ENCODE data around the gene ELOB. TPM values are rescaled to one million over a fixed set of nuclear protein-coding genes. Genes with fewer than 3 reads are reported as not detected.

Gene ELOB
- total RNA-seq, 2 donors from 2014 or later = 264 to 272 TPM

DNA sequence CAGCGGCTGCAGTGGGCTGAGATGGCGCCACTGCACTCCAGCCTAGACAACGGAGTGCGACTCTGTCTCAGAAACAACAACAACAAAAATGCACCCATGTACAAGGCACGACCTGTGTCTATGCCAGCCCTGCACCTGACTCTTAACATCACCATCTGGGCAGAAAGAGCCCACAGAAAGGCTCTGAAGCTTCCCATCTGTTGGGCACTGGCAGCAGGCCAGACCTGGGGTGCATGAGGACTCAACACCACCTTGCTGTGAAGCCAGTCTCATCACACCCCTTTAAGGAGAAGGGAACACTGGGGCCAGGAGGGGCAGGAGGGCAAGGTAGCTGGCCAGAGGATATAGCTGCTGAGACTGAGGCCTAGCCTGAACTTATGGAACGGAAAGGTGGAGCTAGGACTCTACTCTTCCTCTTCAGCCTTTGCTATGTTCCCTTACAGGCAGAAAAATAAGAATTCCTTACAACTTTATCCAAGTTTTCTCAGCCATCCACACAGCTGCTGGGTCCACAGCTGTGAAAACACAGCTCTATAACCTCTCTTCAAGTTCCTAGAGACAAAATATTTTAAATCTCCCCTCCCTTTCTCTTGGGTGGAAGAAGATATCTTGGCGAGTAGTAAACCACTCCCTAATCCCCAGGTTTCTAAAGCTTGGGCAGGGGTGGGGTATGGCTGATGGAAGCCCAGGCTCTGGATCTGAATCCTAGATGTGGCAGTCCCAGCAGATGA lies 2.8 kb downstream of the ELOB start:
- no peak overlapping the region for H3K27ac Mint-ChIP-seq
- no peaks in the 10 kb centered on the region for H3K27me3 Mint-ChIP-seq (ENCODE audit: insufficient read depth)
- TF ChIP-seq, protein P1, sequence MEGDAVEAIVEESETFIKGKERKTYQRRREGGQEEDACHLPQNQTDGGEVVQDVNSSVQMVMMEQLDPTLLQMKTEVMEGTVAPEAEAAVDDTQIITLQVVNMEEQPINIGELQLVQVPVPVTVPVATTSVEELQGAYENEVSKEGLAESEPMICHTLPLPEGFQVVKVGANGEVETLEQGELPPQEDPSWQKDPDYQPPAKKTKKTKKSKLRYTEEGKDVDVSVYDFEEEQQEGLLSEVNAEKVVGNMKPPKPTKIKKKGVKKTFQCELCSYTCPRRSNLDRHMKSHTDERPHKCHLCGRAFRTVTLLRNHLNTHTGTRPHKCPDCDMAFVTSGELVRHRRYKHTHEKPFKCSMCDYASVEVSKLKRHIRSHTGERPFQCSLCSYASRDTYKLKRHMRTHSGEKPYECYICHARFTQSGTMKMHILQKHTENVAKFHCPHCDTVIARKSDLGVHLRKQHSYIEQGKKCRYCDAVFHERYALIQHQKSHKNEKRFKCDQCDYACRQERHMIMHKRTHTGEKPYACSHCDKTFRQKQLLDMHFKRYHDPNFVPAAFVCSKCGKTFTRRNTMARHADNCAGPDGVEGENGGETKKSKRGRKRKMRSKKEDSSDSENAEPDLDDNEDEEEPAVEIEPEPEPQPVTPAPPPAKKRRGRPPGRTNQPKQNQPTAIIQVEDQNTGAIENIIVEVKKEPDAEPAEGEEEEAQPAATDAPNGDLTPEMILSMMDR (conservative IDR thresholded peaks at IDR 0.05) = no peak
- Histone ChIP-seq H3K9ac (ENCODE audit: extremely low read depth, low read length, poor library complexity, severe bottlenecking) (no peak overlapping the region), H3K27me3 (ENCODE audit: control insufficient read depth, insufficient read depth, low read length, poor library complexity, severe bottlenecking) (no peaks in the 10 kb centered on the region), H3K27ac (ENCODE audit: low read depth, low read length) (no peak overlapping the region), H3K4me3 (ENCODE audit: low read length) (no peak overlapping the region), H3K9me3 (ENCODE audit: control insufficient read depth, low read length) (no peaks in the 10 kb centered on the region), H3K4me1 (ENCODE audit: control insufficient read depth, insufficient read depth, low read length) (no peaks in the 10 kb centered on the region), H3K36me3 (ENCODE audit: control insufficient read depth, insufficient read depth, low read length) (peaks cover 56% of the 10 kb centered on the region)
- no peaks in the 10 kb centered on the region for H3K9me3 Mint-ChIP-seq
- H3K4me1 Mint-ChIP-seq = peaks cover 10% of the 10 kb centered on the region
- H3K4me3 Mint-ChIP-seq = no peak overlapping the region
- 80 to 95% methylated on average over 3 to 7 of the region's 7 CpGs for WGBS, 2 experiments (ENCODE audit: insufficient coverage in 1 of 2, insufficient read length in 1 of 2)
- peaks cover 54% of the 10 kb centered on the region for H3K36me3 Mint-ChIP-seq (ENCODE audit: low read depth)
- no peak for DNase-seq

DNA sequence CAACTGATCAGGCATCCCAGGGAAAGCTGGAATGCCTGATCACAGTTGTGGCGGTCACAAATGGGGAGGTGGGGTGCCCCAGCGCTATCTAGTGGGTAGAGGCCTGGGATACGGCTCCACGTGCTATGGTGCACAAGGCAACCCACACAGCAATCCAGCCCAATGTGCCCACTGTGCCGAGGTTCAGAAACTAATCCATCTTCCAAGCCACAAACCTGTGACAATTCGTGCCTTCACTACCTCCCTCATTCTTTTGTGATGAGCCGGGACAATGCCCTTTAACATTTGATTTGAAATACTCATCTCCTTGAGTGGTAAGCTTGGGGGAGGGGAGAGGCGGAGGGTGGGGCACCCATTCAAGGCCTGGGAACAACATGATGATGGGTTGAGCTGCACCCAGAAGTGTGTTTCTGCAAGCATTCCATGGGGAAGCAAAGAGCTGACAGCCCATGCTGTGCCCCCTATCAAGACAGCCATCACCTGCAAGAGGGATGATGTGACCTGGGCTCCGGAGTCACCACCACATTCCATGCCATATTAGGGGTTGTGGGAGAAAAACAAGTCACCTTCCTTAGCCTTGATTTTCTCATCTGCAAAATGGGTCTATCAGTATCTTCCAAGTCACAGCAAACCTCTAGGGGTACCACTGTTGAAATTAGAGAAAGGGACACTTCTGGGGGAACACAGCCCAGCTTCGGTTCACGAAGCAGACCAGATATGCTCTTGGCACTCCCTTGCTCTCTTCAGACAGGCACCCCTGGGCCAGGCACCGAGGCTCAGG lies 3.7 kb downstream of the ELOB start:
- H3K4me1 Mint-ChIP-seq = peaks cover 6% of the 10 kb centered on the region
- no peak for DNase-seq
- WGBS, 2 experiments (ENCODE audit: insufficient coverage in 1 of 2, insufficient read length in 1 of 2) = 84 to 91% methylated on average over 11 of the region's 12 CpGs
- no peak overlapping the region for H3K9ac ChIP-seq (ENCODE audit: extremely low read depth, low read length, poor library complexity, severe bottlenecking)
- peak overlapping the region; percentile 79 for H3K27ac Mint-ChIP-seq
- no peak overlapping the region for H3K4me3 ChIP-seq (ENCODE audit: low read length)
- H3K4me3 Mint-ChIP-seq = no peak overlapping the region
- H3K27me3 Mint-ChIP-seq (ENCODE audit: insufficient read depth) = no peaks in the 10 kb centered on the region
- H3K36me3 ChIP-seq (ENCODE audit: control insufficient read depth, insufficient read depth, low read length) = peaks cover 65% of the 10 kb centered on the region
- no peaks in the 10 kb centered on the region for H3K27me3 ChIP-seq (ENCODE audit: control insufficient read depth, insufficient read depth, low read length, poor library complexity, severe bottlenecking)
- TF ChIP-seq, protein P1 (conservative IDR thresholded peaks at IDR 0.05) = no peak
- no peaks in the 10 kb centered on the region for H3K4me1 ChIP-seq (ENCODE audit: control insufficient read depth, insufficient read depth, low read length)
- H3K36me3 Mint-ChIP-seq (ENCODE audit: low read depth) = peaks cover 60% of the 10 kb centered on the region
- H3K9me3 ChIP-seq (ENCODE audit: control insufficient read depth, low read length) = no peaks in the 10 kb centered on the region
- peak overlapping the region; percentile 16 for H3K27ac ChIP-seq (ENCODE audit: low read depth, low read length)
- no peaks in the 10 kb centered on the region for H3K9me3 Mint-ChIP-seq

DNA sequence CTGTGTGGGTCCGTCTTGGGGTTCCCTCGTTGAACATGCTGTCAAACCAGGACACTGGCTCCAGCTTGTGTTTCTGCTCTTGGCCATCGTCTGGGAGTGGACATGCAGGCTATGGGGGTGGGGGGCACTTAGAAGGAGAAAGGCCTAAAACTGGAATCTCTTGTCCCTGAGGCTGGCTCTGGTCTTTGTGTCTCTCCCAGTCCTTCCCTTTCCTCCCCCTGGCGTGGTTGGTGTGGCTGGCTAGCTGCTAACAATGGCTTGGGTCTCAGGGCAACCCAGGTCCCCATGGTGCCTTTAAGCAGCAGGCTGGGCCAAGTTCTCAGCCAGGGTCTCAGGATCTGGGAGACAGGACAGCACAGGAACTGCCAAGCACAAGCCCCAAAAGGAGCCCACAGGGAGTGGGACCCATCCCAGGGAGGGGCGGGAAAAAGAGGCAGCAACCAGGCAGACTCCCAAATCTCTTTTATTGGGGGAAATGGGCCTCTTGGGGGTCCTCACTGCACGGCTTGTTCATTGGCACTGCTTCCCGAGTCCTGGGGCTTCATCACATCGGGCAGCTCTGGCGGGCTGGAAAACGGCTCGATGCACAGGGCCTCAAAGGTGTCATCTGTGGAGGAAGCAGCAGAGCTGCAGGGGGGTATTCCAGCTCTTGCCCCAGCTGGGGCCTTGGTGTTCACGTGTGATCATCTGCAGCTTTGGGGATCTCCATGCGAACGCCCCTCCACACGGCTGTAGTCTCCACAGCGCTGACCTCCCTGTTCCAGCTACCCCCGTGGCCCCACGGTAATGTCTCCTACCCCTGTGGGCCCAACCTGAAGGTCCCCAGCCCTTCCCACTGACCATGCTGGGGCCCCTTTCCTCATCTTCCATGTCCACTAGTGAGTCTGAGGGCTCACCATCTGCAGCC lies 5.3 kb downstream of the ELOB start:
- Mint-ChIP-seq H3K4me3 (no peak overlapping the region), H3K9me3 (peaks cover under 1% of the 10 kb centered on the region), H3K27ac (peak overlapping the region; percentile 86), H3K27me3 (ENCODE audit: insufficient read depth) (no peaks in the 10 kb centered on the region), H3K36me3 (ENCODE audit: low read depth) (peaks cover 76% of the 10 kb centered on the region), H3K4me1 (peaks cover 2% of the 10 kb centered on the region)
- no peak overlapping the region for H3K9ac ChIP-seq (ENCODE audit: extremely low read depth, low read length, poor library complexity, severe bottlenecking)
- H3K4me1 ChIP-seq (ENCODE audit: control insufficient read depth, insufficient read depth, low read length) = peaks cover 3% of the 10 kb centered on the region
- no peaks in the 10 kb centered on the region for H3K27me3 ChIP-seq (ENCODE audit: control insufficient read depth, insufficient read depth, low read length, poor library complexity, severe bottlenecking)
- peaks cover 81% of the 10 kb centered on the region for H3K36me3 ChIP-seq (ENCODE audit: control insufficient read depth, insufficient read depth, low read length)
- no peaks in the 10 kb centered on the region for H3K9me3 ChIP-seq (ENCODE audit: control insufficient read depth, low read length)
- DNase-seq = peak; percentile 64
- H3K4me3 ChIP-seq (ENCODE audit: low read length) = no peak overlapping the region
- TF ChIP-seq, protein P1 (conservative IDR thresholded peaks at IDR 0.05) = no peak
- 97 to 98% methylated on average over 11 to 18 of the region's 18 CpGs for WGBS, 2 experiments (ENCODE audit: insufficient coverage in 1 of 2, insufficient read length in 1 of 2)
- H3K27ac ChIP-seq (ENCODE audit: low read depth, low read length) = peak overlapping the region; percentile 0

All from endodermal cell (in vitro differentiated cells).